ENCODE results near the gene TYW1.

- TF ChIP-seq CTCF (tag by site-specific recombination; IDR thresholded peaks at IDR 0.05) (no peak), KLF16 (tag by site-specific recombination; IDR thresholded peaks at IDR 0.05) (no peak), ZBTB44 (tag by site-specific recombination; IDR thresholded peaks at IDR 0.05) (no peak), ZNF398 (tag by site-specific recombination; IDR thresholded peaks at IDR 0.05) (no peak), ZBTB7A (tag by site-specific recombination; IDR thresholded peaks at IDR 0.05; ENCODE audit: low read depth) (no peak), RBAK (tag by site-specific recombination; IDR thresholded peaks at IDR 0.05) (no peak), ZNF664 (tag by site-specific recombination; IDR thresholded peaks at IDR 0.05) (no peak), REST (tag by site-specific recombination; IDR thresholded peaks at IDR 0.05) (no peak), ZEB2 (tag by site-specific recombination; IDR thresholded peaks at IDR 0.05) (no peak), ZNF324 (tag by site-specific recombination; IDR thresholded peaks at IDR 0.05) (no peak), PATZ1 (tag by site-specific recombination; IDR thresholded peaks at IDR 0.05) (no peak), ATF2 (tag by site-specific recombination; IDR thresholded peaks at IDR 0.05; ENCODE audit: low read depth) (no peak)
Observed at GRCh38 chr7:67100956-67101361, 104.3 kb downstream of the TYW1 start.

Data from HEK293 (cell line).